ENCODE measurements around the gene LY6G5C. TPM values are rescaled to one million over a fixed set of nuclear protein-coding genes. Genes with fewer than 3 reads are reported as not detected.

The LY6G5C gene
- total and polyA plus RNA-seq, 2 donors (not counting 3 experiments of a cell fraction or from before 2014, with no cell fraction given) = 8.2 to 11.4 TPM

DNA sequence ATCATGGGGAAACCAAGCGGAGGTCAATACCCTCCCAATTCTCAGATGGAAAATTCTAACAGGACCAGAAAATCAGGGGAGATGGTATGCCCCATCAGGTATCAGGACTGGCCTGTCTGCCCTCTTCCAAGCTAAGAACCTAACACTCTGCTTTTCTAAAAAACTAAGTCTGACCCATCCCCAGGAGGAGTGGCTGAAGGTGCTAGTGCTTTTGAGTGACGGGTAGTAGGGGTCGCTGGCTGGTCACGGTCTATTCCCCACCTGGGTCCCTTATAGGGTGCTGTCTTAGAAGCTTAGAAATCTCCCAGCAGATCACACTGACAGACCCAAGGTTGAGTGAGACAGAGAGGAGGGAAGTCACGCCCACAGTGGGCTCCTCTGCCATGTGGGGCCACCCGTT is 12.7 kb upstream of the LY6G5C start:
- H3K79me2 ChIP-seq (ENCODE audit: control insufficient read depth, insufficient read depth, low read length) = no peaks in the 10 kb centered on the region
- peaks cover 10% of the 10 kb centered on the region for H3K4me1 ChIP-seq (ENCODE audit: control insufficient read depth, extremely low read depth, insufficient read depth, low read length)
- no peak overlapping the region for H3K9ac ChIP-seq (replicated peaks; ENCODE audit: extremely low read depth, insufficient read depth, low read length)
- no TSS peak for BruUV-seq (replicated peaks)
- H3K27me3 ChIP-seq (ENCODE audit: control insufficient read depth in 2 of 2, insufficient read depth in 2 of 2, low read length in 2 of 2) = no peaks in the 10 kb centered on the region
- H3K4me3 ChIP-seq (replicated peaks in 1 of 3; ENCODE audit: insufficient read depth in 1 of 3, low read depth in 1 of 3, low read length in 3 of 3) = no peak overlapping the region
- CTCF ChIA-PET = interaction anchor here (1.0 to 2.2 kb wide), 4 partner anchors 9 to 136 kb away, joined by 3 to 10 read pairs (median 4); no protein-coding TSS in a partner anchor
- no peaks in the 10 kb centered on the region for H3K9me3 ChIP-seq (replicated peaks; ENCODE audit: control insufficient read depth, insufficient read depth, low read length)
- H2AFZ ChIP-seq (ENCODE audit: low read depth, low read length) = no peak overlapping the region
- FAIRE-seq (peak; percentile 33), DNase-seq (ENCODE audit: low read depth, low spot score) (no peak)
- no peaks in the 10 kb centered on the region for H3K9me1 ChIP-seq (replicated peaks; ENCODE audit: control insufficient read depth, extremely low read depth, insufficient read depth, low read length)
- intact Hi-C loops (cut with micrococcal nuclease) = no loop called here
- H3K4me2 ChIP-seq (ENCODE audit: insufficient read depth, low read length) = no peak overlapping the region
- TF ChIP-seq EZH2 (IDR thresholded peaks at IDR 0.05; ENCODE audit: borderline replicate concordance, low read depth, low read length, severe bottlenecking) (no peak), MYC (IDR thresholded peaks at IDR 0.05; ENCODE audit: low read depth, low read length) (no peak), POLR2AphosphoS5 (IDR thresholded peaks at IDR 0.05; ENCODE audit: insufficient read depth, low read depth, low read length) (no peak), JUN (IDR thresholded peaks at IDR 0.05; ENCODE audit: borderline replicate concordance, insufficient read depth, insufficient read length, low read depth) (no peak), GATA2 (IDR thresholded peaks at IDR 0.05; ENCODE audit: insufficient read depth, insufficient read length, low read depth, low read length) (no peak), FOS (IDR thresholded peaks at IDR 0.05; ENCODE audit: borderline replicate concordance, insufficient read depth, low read length) (no peak), POLR2A (IDR thresholded peaks at IDR 0.05; ENCODE audit: low read depth, low read length) (no peak)
- TF ChIP-seq, protein P1, sequence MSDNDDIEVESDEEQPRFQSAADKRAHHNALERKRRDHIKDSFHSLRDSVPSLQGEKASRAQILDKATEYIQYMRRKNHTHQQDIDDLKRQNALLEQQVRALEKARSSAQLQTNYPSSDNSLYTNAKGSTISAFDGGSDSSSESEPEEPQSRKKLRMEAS (IDR thresholded peaks at IDR 0.05; ENCODE audit: insufficient read depth, insufficient read length) = no peak
- TF ChIP-seq, protein P2, sequence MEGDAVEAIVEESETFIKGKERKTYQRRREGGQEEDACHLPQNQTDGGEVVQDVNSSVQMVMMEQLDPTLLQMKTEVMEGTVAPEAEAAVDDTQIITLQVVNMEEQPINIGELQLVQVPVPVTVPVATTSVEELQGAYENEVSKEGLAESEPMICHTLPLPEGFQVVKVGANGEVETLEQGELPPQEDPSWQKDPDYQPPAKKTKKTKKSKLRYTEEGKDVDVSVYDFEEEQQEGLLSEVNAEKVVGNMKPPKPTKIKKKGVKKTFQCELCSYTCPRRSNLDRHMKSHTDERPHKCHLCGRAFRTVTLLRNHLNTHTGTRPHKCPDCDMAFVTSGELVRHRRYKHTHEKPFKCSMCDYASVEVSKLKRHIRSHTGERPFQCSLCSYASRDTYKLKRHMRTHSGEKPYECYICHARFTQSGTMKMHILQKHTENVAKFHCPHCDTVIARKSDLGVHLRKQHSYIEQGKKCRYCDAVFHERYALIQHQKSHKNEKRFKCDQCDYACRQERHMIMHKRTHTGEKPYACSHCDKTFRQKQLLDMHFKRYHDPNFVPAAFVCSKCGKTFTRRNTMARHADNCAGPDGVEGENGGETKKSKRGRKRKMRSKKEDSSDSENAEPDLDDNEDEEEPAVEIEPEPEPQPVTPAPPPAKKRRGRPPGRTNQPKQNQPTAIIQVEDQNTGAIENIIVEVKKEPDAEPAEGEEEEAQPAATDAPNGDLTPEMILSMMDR (IDR thresholded peaks at IDR 0.05; ENCODE audit: extremely low read depth in 1 of 2, insufficient read depth in 1 of 2, low read depth in 1 of 2, low read length in 2 of 2) = no peak
- H4K20me1 ChIP-seq (replicated peaks; ENCODE audit: control insufficient read depth, extremely low read depth, insufficient read depth, low read length) = no peaks in the 10 kb centered on the region
- dilution Hi-C loops (cut with MboI; ENCODE audit: extremely low pct_ligation_motif_present, low sequenced_read_pairs) = no loop called here
- no peak overlapping the region for H3K27ac ChIP-seq (ENCODE audit: insufficient read depth, low read depth, low read length)
- POLR2A ChIA-PET = no interaction called here
- peaks cover 6 to 37% of the 10 kb centered on the region in 2 experiments for H3K36me3 ChIP-seq (ENCODE audit: control insufficient read depth in 2 of 2, extremely low read depth in 1 of 2, insufficient read depth in 2 of 2, low read length in 2 of 2)

Measured in endothelial cell of umbilical vein (primary cell).